T47D (cell line): ENCODE measurements around the gene TSPYL2.

Source experiments
- DNase-seq, 2 experiments: peaks; one replicate each; pipeline versions ENCODE4 v3.0.0 to v3.0.0-alpha.2; 2011 to 2012; ENCODE audit warnings: low read depth in 1 of 2, low spot score in 1 of 2
- JUND ChIP-seq: IDR thresholded peaks from 2 replicates; pipeline ENCODE4 v1.6.1; 2012; ENCODE audit warnings: low read depth
- in situ Hi-C: cut with HindIII; loops from 2 replicates; pipeline ENCODE4 v1.10.0; 2016; ENCODE audit warnings: low sequenced_read_pairs, low pct_unique_long_range_greater_than_20kb

TSPYL2 gene

GRCh38 chrX:53085661-53086229 lies 3.6 kb downstream of the TSPYL2 start:
- no peak for TF ChIP-seq JUND
- DNase-seq: no peak
- in situ Hi-C loops: no loop called here

- TF ChIP-seq JUND: no peak
- no peak for DNase-seq
- in situ Hi-C loops: no loop called here
Observed at GRCh38 chrX:53086464-53086863, 4.3 kb downstream of the TSPYL2 start.

- no peak for TF ChIP-seq JUND
- no peak for DNase-seq
- in situ Hi-C loops: no loop called here
Observed at GRCh38 chrX:53087388-53087831, 5.2 kb downstream of the TSPYL2 start.

GRCh38 chrX:53088136-53088974 lies 6.2 kb downstream of the TSPYL2 start:
- no peak for TF ChIP-seq JUND
- in situ Hi-C loops: no loop called here
- no peak for DNase-seq

GRCh38 chrX:53089224-53089842 lies 7.2 kb downstream of the TSPYL2 start:
- DNase-seq: peak; percentile 44 to 62
- no peak for TF ChIP-seq JUND
- in situ Hi-C loops: no loop called here

- in situ Hi-C loops: no loop called here
- no peak for DNase-seq
- TF ChIP-seq JUND: no peak
Observed at GRCh38 chrX:53089925-53090324, 7.8 kb downstream of the TSPYL2 start.

GRCh38 chrX:53091354-53091753 lies 9.2 kb downstream of the TSPYL2 start:
- in situ Hi-C loops: no loop called here
- TF ChIP-seq JUND: no peak
- no peak for DNase-seq

GRCh38 chrX:53093177-53093655 lies 11.0 kb downstream of the TSPYL2 start:
- in situ Hi-C loops: no loop called here
- DNase-seq: peak; percentile 46 to 89
- no peak for TF ChIP-seq JUND

- TF ChIP-seq JUND: no peak
- in situ Hi-C loops: no loop called here
- peak; percentile 95 to 98 for DNase-seq
Observed at GRCh38 chrX:53093748-53094581, 11.8 kb downstream of the TSPYL2 start, which contains the start of gene KANTR. KANTR (plus strand) TSS chrX:53094142; CDS start chrX:53124273, 30,131 bp downstream.

GRCh38 chrX:53094582-53094905 lies 12.4 kb downstream of the TSPYL2 start:
- in situ Hi-C loops: no loop called here
- TF ChIP-seq JUND: no peak
- no peak for DNase-seq

GRCh38 chrX:53095796-53096195 lies 13.6 kb downstream of the TSPYL2 start:
- no peak for DNase-seq
- no peak for TF ChIP-seq JUND
- in situ Hi-C loops: no loop called here

- TF ChIP-seq JUND: no peak
- in situ Hi-C loops: no loop called here
- DNase-seq: no peak
Observed at GRCh38 chrX:53114864-53115549, 32.8 kb downstream of the TSPYL2 start.
